GM19240 (cell line): ENCODE data around the gene VSTM2B.
"Not testable (repeated sequence)": the region's sequence is repeated elsewhere in the genome, so short reads cannot be mapped to it uniquely, and the experiment has no call there.

Experiments used
- DNase-seq: peaks from one replicate; pipeline ENCODE4 v3.0.0; 2011; ENCODE audit warnings: low spot score; ENCODE audit not compliant: insufficient read length

The VSTM2B gene

GRCh38 chr19:29544656-29545360 is 19.0 kb downstream of the VSTM2B start:
- no peak for DNase-seq

GRCh38 chr19:29545447-29545846 is 19.7 kb downstream of the VSTM2B start:
- not testable (repeated sequence) for DNase-seq

GRCh38 chr19:29545866-29546582 is 20.2 kb downstream of the VSTM2B start:
- DNase-seq = no peak

GRCh38 chr19:29546583-29547190 is 20.9 kb downstream of the VSTM2B start:
- DNase-seq = no peak

GRCh38 chr19:29547361-29547960 is 21.7 kb downstream of the VSTM2B start:
- DNase-seq = no peak

- no peak for DNase-seq
Observed at GRCh38 chr19:29547981-29548380, 22.2 kb downstream of the VSTM2B start.

GRCh38 chr19:29548483-29549085 is 22.8 kb downstream of the VSTM2B start:
- no peak for DNase-seq

GRCh38 chr19:29549105-29550070 is 23.6 kb downstream of the VSTM2B start:
- DNase-seq = no peak

GRCh38 chr19:29550896-29551295 is 25.1 kb downstream of the VSTM2B start:
- no peak for DNase-seq

- no peak for DNase-seq
Observed at GRCh38 chr19:29551774-29552173, 26.0 kb downstream of the VSTM2B start.

- no peak for DNase-seq
Observed at GRCh38 chr19:29552454-29553280, 26.9 kb downstream of the VSTM2B start.

GRCh38 chr19:29554149-29554548 is 28.4 kb downstream of the VSTM2B start:
- no peak for DNase-seq

- DNase-seq = not testable (repeated sequence)
Observed at GRCh38 chr19:29559110-29559509, 33.3 kb downstream of the VSTM2B start.

- no peak for DNase-seq
Observed at GRCh38 chr19:29559743-29560142, 33.9 kb downstream of the VSTM2B start.

GRCh38 chr19:29560313-29561075 is 34.7 kb downstream of the VSTM2B start:
- no peak for DNase-seq

GRCh38 chr19:29561601-29562000 is 35.8 kb downstream of the VSTM2B start:
- no peak for DNase-seq

- no peak for DNase-seq
Observed at GRCh38 chr19:29562299-29563297, 36.8 kb downstream of the VSTM2B start.
